Measurements from ENCODE around the gene SLC12A5. TPM values are rescaled to one million over a fixed set of nuclear protein-coding genes. Genes with fewer than 3 reads are reported as not detected.

SLC12A5 gene
- total and polyA plus RNA-seq, 2 experiments from 2014 or later = 0.55 TPM; not detected in 1

GRCh38 chr20:46058599-46059281 lies 29.7 kb downstream of the SLC12A5 start:
- Histone ChIP-seq H4K20me1 (ENCODE audit: insufficient read depth) (no peaks in the 10 kb centered on the region), H3K4me3 (peak overlapping the region; percentile 70), H3K27me3 (replicated peaks; ENCODE audit: insufficient read depth) (no peaks in the 10 kb centered on the region), H3K9me2 (ENCODE audit: insufficient read depth) (no peaks in the 10 kb centered on the region), H3F3A (ENCODE audit: insufficient read depth) (0 out of 2 replicates have a peak, but pooled peaks cover 8% of the 10 kb centered on the region), H3K9me3 (ENCODE audit: low read depth) (no peaks in the 10 kb centered on the region), H3K36me3 (ENCODE audit: low read depth) (peaks cover 3% of the 10 kb centered on the region; the same call in 1 of the 2 replicates), H3K27ac (no peak overlapping the region), H2AFZ (peak overlapping the region; percentile 46; the same call in 1 of the 2 replicates), H3K4me1 (ENCODE audit: insufficient read depth) (peaks cover 7% of the 10 kb centered on the region; the same call in 1 of the 2 replicates), H3K79me2 (ENCODE audit: insufficient read depth) (no peaks in the 10 kb centered on the region), H3K4me2 (ENCODE audit: unreplicated experiment) (peak overlapping the region; percentile 83), H3K9ac (no peak overlapping the region)
- TF ChIP-seq EZH2phosphoT487 (IDR thresholded peaks at IDR 0.05; ENCODE audit: insufficient read depth, low read depth) (no peak), EZH2 (IDR thresholded peaks at IDR 0.05; ENCODE audit: insufficient read depth, poor library complexity, severe bottlenecking) (no peak)
- in situ Hi-C loops (cut with MboI) = no loop called here
- 15 to 18% methylated on average over 33 of the region's 35 CpGs for WGBS, 2 experiments (ENCODE audit: low coverage in 1 of 2, low lambda C conversion rate in 2 of 2, missing lambda C conversion rate in 2 of 2)
- DNase-seq = peak; percentile 17

- Histone ChIP-seq H3K9me2 (ENCODE audit: insufficient read depth) (no peaks in the 10 kb centered on the region), H3K4me2 (ENCODE audit: unreplicated experiment) (no peak overlapping the region), H3K79me2 (ENCODE audit: insufficient read depth) (no peaks in the 10 kb centered on the region), H3K27me3 (replicated peaks; ENCODE audit: insufficient read depth) (no peaks in the 10 kb centered on the region), H3K36me3 (ENCODE audit: low read depth) (peaks cover 19% of the 10 kb centered on the region; the same call in 1 of the 2 replicates), H3K27ac (no peak overlapping the region), H3F3A (ENCODE audit: insufficient read depth) (0 out of 2 replicates have a peak, but pooled peaks cover 8% of the 10 kb centered on the region), H3K9ac (no peak overlapping the region), H2AFZ (no peak overlapping the region), H3K4me1 (ENCODE audit: insufficient read depth) (peaks cover 7% of the 10 kb centered on the region; the same call in 1 of the 2 replicates), H3K4me3 (no peak overlapping the region), H3K9me3 (ENCODE audit: low read depth) (no peaks in the 10 kb centered on the region), H4K20me1 (ENCODE audit: insufficient read depth) (no peaks in the 10 kb centered on the region)
- DNase-seq = no peak
- WGBS, 2 experiments (ENCODE audit: low coverage in 1 of 2, low lambda C conversion rate in 2 of 2, missing lambda C conversion rate in 2 of 2) = 80 to 87% methylated on average over 2 of the region's 2 CpGs
- TF ChIP-seq EZH2phosphoT487 (IDR thresholded peaks at IDR 0.05; ENCODE audit: insufficient read depth, low read depth) = no peak
- no peak for TF ChIP-seq EZH2 (IDR thresholded peaks at IDR 0.05; ENCODE audit: insufficient read depth, poor library complexity, severe bottlenecking)
- in situ Hi-C loops (cut with MboI) = no loop called here
These were observed 31.4 kb downstream of the SLC12A5 start for GRCh38 chr20:46060301-46060881.

GRCh38 chr20:46060975-46061374 lies 32.0 kb downstream of the SLC12A5 start:
- Histone ChIP-seq H3K4me2 (ENCODE audit: unreplicated experiment) (no peak overlapping the region), H3K4me3 (no peak overlapping the region), H3K9me2 (ENCODE audit: insufficient read depth) (no peaks in the 10 kb centered on the region), H3K79me2 (ENCODE audit: insufficient read depth) (no peaks in the 10 kb centered on the region), H3K4me1 (ENCODE audit: insufficient read depth) (peaks cover 7% of the 10 kb centered on the region; the same call in 1 of the 2 replicates), H3K9me3 (ENCODE audit: low read depth) (no peaks in the 10 kb centered on the region), H3F3A (ENCODE audit: insufficient read depth) (0 out of 2 replicates have a peak, but pooled peaks cover 8% of the 10 kb centered on the region), H4K20me1 (ENCODE audit: insufficient read depth) (no peaks in the 10 kb centered on the region), H3K36me3 (ENCODE audit: low read depth) (peaks cover 25% of the 10 kb centered on the region; the same call in 1 of the 2 replicates), H2AFZ (no peak overlapping the region), H3K27me3 (replicated peaks; ENCODE audit: insufficient read depth) (no peaks in the 10 kb centered on the region), H3K9ac (no peak overlapping the region), H3K27ac (no peak overlapping the region)
- no peak for DNase-seq
- in situ Hi-C loops (cut with MboI) = no loop called here
- no peak for TF ChIP-seq EZH2 (IDR thresholded peaks at IDR 0.05; ENCODE audit: insufficient read depth, poor library complexity, severe bottlenecking)
- TF ChIP-seq EZH2phosphoT487 (IDR thresholded peaks at IDR 0.05; ENCODE audit: insufficient read depth, low read depth) = no peak
- 80 to 89% methylated on average over 4 of the region's 4 CpGs for WGBS, 2 experiments (ENCODE audit: low coverage in 1 of 2, low lambda C conversion rate in 2 of 2, missing lambda C conversion rate in 2 of 2)

GRCh38 chr20:46062151-46062550 lies 33.1 kb downstream of the SLC12A5 start:
- no peaks in the 10 kb centered on the region for H3K9me2 ChIP-seq (ENCODE audit: insufficient read depth)
- peaks cover 7% of the 10 kb centered on the region; the same call in 1 of the 2 replicates for H3K4me1 ChIP-seq (ENCODE audit: insufficient read depth)
- TF ChIP-seq EZH2phosphoT487 (IDR thresholded peaks at IDR 0.05; ENCODE audit: insufficient read depth, low read depth) (no peak), EZH2 (IDR thresholded peaks at IDR 0.05; ENCODE audit: insufficient read depth, poor library complexity, severe bottlenecking) (no peak)
- no peak overlapping the region for H3K4me2 ChIP-seq (ENCODE audit: unreplicated experiment)
- no peaks in the 10 kb centered on the region for H4K20me1 ChIP-seq (ENCODE audit: insufficient read depth)
- H3K27me3 ChIP-seq (replicated peaks; ENCODE audit: insufficient read depth) = no peaks in the 10 kb centered on the region
- no peaks in the 10 kb centered on the region for H3K9me3 ChIP-seq (ENCODE audit: low read depth)
- no peak for DNase-seq
- no peak overlapping the region for H3K4me3 ChIP-seq
- H3F3A ChIP-seq (ENCODE audit: insufficient read depth) = 0 out of 2 replicates have a peak, but pooled peaks cover 8% of the 10 kb centered on the region
- WGBS, 2 experiments (ENCODE audit: low coverage in 1 of 2, low lambda C conversion rate in 2 of 2, missing lambda C conversion rate in 2 of 2) = 97 to 98% methylated on average over 4 of the region's 4 CpGs
- H2AFZ ChIP-seq = no peak overlapping the region
- H3K9ac ChIP-seq = no peak overlapping the region
- H3K36me3 ChIP-seq (ENCODE audit: low read depth) = peaks cover 34% of the 10 kb centered on the region
- no peaks in the 10 kb centered on the region for H3K79me2 ChIP-seq (ENCODE audit: insufficient read depth)
- in situ Hi-C loops (cut with MboI) = no loop called here
- no peak overlapping the region for H3K27ac ChIP-seq
